Fibroblast of the conjunctiva (primary cell): ENCODE results near the gene ORMDL1.
"Not testable (repeated sequence)": the region's sequence is repeated elsewhere in the genome, so short reads cannot be mapped to it uniquely, and the experiment has no call there.

Experiments
- DNase-seq: peaks from one replicate; pipeline ENCODE4 v3.0.0-alpha.2; 2010; ENCODE audit warnings: low read depth

Gene ORMDL1

DNA sequence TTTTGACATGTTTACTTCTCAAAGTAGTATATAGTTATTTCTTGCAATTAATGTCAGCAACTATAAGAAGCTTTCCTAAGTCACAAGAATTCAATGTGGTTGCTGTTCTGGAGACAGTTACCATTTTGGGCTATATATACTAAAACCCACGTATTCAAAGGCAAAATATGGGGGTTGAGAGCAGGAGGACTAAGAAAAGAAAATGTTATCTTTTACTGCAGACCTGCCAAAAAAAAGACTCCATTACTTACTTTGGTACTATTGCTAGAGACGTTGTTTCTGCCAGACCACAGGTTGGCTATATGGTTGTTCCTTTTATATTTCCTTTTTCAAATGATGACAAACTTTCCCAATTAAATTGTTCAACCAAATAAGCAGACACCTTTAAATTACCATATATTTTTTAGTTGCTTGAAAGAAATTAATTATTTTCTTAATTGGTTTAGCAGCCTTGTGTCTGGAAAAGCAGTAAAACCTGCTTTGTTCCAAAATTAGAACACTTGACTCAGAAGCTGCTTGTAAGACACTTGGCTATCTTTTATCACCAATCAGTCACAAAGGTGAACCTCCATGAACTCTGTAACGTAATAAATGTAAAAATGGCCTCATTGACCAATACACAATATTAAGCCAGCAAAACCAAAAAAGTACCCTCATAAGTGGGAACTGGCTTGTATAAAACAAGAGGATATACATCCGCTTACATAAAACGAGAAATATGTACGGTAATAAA lies 13.4 kb downstream of the ORMDL1 start:
- no peak for DNase-seq

DNA sequence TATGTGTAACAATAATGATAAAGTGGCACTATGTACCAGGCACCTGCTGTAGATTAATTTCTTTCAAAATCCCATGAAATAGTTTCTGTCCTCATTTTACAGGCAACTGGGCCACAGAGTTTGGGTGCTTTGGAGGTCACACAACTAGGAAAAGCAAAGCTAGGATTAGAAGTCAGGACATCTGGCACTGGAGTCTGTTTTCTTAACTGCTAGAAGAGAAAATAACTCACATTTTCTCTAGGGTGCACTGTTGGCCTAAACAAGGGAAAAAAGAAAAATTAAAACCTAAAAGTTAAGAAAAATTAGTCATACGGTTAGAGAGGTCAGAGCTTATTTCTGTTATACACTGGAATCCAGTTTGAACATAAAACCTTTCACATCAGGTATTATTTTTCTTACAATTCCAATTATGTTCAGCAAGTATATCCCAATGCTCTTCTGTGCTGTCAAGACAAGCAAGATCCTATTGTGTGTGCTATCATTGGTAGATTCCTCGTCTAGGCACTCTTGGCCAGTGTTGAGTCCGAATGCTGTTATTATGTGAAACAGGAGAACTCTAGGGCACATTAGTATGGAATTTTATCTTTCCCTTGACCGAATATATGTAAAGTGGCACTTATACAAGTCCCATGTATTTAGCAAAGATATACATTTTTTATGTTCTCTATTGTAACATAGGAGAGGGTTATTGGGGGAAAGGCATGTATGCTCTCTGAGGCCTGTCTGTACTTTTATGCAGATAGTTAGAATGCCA lies 20.1 kb downstream of the ORMDL1 start:
- no peak for DNase-seq

DNA sequence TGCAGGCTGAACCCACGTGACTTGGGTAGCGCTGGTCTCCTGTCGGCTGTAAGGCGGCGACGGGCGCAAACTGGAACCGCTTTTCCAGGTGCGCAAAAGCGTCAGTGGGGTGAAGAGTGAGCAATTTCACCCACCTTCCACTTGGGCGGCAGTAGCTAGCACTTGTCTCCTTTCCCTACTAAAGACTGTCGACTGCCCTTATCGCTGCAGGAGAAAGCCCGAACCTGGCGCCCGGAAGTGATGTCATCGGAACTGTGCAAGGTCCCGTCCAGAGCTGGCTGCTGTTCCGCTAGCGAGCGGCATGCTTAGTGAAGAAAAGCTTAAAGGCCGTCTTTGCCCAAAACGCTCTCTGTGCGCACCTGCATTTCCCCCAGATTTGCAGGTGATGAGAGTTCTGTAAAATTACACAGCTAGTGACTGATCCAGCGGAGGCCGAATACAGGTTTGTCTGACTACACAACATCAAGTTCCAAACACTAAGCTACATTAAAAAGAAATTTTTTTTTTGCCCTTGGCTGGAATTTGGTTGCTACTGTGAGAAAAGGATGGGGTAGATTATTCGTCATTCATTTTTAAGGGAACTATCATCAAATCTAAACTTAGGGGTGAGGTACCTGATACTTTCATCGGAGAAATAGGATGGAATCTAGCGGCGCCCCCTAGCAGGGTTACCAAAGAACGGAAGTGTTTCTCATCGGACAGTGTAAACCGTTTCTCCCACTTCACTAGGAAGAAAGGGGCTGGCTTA lies 21.4 kb downstream of the ORMDL1 start, which contains the start of gene OSGEPL1:
Gene OSGEPL1 (minus strand): TSS at position 242 of the 748 bp plus-strand sequence. CDS start 1,152 bp downstream, outside the sequence.
- peak; percentile 74 for DNase-seq

DNA sequence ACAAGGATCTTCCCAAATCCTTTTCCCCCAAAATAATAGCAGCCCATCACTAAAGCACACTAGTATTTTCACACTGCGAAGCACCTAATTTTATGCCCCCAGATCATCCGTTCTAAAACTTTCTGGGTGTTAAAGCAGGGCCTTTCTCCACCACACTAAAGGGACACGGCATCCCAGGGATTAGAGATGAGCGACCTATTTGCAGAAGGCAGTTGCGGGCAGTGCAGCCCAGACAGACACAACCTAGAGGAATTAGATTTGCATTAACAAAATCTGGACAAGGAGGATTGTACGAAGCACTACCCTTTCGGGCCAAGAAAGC lies 21.9 kb downstream of the ORMDL1 start:
- DNase-seq = no peak

DNA sequence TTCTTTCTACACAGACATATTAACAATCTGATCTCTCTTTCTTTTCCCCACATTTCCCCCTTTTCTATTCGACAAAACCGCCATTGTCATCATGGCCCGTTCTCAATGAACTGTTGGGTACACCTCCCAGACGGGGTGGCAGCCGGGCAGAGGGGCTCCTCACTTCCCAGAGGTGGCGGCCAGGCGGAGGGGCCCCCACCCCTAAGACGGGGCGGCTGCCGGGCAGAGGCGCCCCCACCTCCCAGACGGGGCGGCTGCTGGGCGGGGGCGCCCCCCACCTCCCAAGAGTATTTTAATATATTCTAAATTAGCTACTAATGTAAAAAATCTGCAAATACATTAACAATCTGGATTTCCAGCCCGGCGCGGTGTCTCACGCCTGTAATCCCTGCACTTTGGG lies 24.0 kb downstream of the ORMDL1 start:
- not testable (repeated sequence) for DNase-seq

DNA sequence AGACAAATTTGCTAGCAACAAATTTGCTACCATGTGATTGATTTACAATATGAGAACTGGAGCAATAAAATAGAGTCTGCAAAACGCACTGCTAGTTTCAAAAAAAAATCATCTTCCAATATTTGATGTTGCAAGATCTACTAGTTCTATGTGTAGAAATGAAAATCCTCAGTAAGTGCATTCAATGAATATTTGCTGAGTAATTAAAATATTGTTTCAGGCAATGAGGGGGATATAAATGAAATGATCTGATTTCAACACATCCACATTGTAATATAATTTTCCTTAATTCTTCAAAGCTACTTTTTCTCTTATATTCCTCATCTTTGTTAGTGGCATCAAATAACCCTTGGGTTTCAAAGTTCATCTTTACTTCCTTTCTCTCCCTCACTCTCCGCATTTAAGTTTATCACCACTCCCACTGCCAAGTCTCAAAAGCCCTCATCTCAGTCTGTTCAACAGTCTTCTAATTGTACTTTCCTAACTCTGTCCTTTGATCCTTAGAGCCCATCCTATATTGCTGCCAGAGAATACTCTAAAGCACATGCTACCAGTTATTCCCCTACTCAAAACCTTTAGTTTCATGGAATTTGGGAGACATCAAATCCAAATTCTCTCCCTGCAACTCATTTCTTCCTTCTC lies 27.7 kb downstream of the ORMDL1 start:
- DNase-seq = no peak

DNA sequence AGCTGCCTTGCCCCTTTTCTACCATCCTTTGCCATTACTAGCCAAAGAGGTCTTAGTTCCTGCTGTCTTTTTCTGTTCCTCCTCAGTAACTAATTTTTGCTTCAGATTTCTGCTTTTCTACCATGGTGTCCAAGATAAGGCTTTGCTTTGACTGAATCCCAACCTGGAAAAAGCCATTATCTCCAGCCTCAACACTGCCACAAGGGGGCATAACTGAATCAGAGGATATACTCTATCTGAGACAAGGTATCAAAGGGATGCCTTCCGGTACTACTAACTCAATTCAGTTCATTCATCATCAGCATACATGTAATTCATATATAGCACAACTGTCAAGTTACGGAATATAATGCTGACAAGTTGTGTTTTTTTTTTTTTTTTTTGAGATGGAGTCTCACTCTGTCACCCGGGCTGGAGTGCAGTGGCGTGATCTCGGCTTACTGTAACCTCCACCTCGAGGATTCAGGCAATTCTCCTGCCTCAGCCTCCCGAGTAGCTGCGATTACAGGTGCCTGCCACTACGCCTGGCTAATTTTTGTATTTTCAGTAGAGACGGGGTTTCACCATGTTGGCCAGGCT lies 33.0 kb downstream of the ORMDL1 start:
- peak; percentile 10 for DNase-seq

DNA sequence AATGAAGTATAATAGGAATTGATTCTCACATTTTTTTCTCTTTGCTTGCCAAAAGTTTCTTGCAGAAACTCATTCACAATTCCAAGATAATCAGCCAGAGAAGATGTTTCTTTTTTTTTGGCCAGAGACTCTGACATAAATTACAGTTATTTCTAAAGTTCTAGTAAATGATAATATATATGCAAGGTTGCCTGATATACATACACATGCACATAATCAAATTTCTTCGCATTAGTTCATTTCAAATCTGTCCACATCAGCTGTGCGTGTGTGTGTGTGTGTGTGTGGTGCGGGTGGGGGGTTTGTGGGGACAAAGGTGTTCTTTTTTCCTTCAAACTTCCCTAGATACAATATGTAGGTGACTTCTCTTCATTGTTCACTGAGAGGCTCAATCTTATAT lies 54.7 kb downstream of the ORMDL1 start:
- no peak for DNase-seq

DNA sequence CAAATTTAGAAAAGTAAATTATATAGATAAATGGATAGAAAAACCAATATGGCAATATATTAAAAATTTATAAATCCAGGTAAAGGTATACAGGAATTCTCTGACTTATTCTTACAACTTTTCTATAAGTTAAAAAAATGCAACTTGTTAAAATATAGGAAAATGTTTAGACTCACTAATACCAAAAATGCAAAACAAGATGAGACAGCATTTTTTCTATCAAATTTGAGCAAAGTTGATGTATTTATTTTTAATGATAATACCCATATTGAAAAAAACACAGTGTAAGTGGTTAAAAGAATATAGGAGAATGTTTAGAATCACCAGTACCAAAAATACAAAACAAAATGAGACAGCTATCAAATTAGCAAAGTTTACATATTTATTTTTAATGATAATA lies 57.3 kb downstream of the ORMDL1 start:
- no peak for DNase-seq

DNA sequence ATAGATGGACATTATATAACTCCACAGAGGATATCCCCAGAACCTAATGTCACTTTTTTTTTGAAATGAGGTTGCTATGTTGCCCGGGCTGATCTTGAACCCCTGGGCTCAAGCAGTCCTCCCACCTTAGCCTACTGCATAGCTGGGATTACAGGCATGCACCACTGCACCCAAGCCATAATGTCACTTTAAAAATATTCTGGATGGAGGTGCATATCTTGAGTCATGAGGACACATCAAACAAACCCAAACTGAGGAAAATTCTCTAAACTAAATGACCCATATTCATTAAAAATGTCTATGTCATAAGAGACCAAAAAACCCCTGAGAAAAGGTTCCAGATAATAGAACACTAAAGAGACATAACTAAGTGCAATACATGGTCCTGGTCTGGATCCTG lies 57.9 kb downstream of the ORMDL1 start:
- DNase-seq = no peak

DNA sequence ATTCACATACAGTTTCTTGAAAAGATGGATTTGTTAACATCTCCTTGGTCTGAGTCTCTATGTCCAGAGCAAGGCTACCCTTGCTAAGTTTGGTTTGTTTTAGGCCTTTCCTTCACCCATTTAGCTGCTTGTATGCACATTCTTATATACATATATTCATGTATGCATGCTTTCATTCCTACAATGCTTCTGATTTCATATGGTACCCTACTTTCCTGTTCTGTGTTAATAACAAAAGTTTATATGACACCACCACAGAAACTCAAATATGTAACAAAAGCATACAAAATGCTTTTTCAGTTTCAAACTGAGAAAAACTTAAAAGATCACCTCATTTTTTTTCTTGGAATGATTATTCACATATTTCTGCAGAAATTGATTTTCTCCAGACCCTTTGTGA lies 60.9 kb downstream of the ORMDL1 start:
- DNase-seq = no peak
